Measurements from ENCODE around the gene MMP23B.
"Not testable (repeated sequence)": the region's sequence is repeated elsewhere in the genome, so short reads cannot be mapped to it uniquely, and the experiment has no call there.

Gene MMP23B

DNA sequence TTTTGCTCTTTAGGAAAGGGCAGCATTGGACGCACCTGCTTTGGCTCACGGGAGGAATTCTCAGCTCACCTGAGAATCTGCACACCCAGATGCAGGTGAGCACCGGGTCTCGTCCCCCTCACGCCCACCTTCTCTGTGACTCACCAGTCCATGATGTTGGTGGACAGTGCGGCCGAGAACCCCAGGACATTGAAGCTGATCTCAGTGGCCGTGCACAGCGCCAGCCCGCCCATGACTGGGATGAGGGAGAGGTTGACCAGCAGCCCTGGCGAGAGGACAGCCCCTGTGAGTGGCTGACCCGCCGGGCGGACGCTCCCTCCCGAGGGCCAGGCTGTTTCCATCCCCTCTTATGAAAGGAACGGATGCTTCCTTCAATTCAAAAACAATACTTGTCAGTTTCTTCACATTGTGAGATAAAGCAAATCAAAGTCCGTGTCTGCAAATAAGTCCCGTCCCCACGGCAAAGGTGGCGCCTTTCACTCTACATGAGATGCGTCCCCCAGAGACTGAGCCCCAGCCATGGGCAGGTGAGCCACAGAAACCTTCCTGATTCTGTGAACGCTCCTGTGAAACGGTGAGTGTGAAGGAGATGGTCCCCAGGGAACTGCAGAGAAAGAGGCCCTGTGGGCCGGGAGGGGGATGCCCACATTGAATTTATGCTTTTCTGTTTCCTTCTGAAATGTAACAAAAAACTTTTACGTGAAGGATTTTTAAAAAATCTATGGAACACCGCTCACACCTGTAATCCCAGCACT, 39.6 kb downstream of the MMP23B start:
- no peak for DNase-seq

DNA sequence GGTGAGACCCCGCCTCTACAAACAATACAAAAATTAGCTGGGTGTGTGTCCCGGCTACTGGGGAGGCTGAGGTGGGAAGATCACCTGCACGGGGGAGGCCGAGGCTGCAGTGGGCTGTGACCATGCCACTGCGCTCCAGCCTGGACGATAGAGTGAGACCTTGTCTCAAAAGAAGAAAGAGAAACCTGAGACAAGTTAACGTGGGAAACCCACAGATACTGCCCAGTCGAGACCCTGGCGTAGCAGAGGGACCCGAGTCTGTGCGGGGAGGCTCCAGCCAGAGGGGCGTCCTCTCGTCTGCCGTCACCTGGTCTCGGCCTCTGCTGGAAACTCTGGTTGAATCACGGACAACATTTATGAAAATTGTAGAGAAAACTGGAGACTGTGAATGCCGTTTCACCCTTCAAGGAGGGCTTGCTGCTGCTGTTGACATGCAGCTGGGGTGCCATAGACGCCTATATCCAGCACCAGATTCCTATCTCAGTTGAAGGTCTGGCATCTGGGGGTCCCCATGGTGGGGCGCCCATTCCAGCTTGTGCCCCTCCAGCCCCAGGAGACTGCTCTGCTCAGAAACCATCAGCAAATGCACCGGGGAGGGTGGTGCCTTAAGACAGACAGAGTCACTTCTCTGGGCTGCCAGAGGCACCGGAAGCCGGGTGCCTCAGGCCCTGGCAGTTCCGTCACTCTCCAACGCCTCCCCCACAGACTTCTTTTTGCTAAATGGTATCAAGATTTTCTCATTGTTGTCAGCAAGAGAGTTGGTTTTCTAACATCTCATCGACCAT, 40.4 kb downstream of the MMP23B start:
- no peak for DNase-seq

DNA sequence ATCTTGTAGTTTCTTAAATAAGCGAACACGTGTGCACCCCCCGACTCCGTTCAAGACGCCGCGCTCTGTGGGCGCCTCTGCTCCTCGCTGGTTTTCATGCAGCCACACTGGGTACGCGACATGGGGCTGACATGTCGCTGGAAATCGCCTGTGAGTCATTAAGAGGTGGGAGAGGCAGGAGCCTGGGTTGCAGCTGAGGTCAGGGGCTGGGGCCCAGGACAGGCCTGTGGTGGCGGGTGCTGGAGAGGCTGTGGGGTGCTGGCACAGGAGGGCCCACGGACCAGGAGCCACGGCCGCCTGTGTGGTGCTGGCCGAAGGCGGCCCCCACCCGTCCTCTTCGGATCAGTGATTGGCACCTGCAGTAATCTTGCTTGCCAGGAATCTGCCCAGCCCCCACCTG, 42.8 kb downstream of the MMP23B start:
- not testable (repeated sequence) for DNase-seq

DNA sequence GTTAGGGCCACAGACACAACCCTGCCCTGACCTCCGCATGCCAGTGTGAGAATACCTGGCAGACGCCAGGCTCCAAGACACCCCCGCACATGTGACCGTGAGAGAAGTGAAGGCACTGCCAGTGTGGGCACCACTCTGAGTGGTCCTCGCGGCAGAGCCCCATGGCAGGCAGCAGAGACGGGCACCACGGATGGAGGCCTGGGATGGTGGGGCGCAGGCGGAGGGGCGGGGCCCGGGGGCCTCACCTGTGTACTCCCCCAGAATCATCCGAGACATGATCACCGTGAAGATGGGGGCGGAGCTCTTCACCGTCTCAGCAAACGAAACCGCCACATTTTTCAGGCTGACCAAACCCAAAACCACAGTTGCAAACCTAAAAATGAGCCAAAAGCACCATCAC, 43.2 kb downstream of the MMP23B start:
- not testable (repeated sequence) for DNase-seq

DNA sequence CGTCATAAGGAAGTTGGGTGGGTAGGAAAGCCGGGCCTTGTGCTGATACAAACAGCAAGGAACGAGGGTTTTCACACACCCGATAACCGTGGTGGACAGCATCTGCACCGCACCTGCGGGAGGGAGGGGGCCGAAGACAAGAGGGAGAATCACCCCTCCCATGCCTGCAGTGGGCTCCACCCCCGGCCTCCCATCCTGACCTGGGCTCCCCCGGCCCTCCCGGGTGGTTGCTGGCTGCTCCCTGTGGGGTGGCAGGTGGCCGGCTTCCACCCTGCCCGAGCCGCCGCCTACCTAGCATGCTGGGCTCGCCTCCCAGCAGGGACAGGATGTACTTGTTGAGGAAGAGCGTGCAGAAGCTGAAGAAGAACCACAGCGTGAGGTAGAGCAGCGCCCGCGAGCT, 44.1 kb downstream of the MMP23B start:
- DNase-seq, result not testable (repeated sequence)

DNA sequence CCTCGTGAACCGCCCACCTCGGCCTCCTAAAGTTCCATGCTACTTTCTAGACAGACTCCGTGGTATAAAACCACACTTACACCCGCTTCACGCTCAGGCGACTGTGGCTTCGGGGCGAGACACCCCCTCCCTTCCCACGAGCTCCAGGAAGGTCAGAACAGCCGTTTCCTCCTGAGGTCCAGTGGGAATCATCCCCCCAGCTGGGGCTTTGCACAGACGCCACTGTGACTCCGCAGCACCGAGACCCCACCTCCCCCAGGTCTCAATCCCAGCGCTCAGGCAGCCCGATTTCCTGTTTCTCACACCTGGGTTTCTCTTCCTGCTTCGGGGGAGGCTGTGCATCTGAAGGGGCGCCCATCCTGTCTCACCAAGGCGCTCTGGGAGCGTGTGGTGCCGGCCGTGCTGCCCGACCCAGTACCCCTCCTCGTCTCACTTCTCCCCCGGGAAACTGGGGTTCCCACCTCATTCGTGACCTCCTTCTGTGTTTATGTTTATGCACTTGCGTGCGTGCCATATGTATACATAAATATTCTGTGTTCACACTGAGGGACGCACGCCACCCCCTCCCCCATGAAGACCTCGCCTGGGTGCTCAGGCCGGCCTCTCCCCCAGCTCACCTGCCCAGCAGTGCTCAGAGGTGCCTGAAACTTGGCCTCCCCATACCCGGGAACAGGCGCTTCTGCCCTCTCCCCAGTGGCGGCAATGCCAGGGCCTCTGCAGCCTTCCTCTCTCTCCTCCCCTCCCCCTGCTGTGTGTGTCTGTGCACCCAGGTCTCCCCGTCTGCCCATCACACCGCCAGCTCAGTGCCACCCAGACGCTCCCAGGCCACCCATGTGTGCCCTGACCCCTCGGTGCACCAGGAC, 46.0 kb downstream of the MMP23B start:
- DNase-seq, result no peak

DNA sequence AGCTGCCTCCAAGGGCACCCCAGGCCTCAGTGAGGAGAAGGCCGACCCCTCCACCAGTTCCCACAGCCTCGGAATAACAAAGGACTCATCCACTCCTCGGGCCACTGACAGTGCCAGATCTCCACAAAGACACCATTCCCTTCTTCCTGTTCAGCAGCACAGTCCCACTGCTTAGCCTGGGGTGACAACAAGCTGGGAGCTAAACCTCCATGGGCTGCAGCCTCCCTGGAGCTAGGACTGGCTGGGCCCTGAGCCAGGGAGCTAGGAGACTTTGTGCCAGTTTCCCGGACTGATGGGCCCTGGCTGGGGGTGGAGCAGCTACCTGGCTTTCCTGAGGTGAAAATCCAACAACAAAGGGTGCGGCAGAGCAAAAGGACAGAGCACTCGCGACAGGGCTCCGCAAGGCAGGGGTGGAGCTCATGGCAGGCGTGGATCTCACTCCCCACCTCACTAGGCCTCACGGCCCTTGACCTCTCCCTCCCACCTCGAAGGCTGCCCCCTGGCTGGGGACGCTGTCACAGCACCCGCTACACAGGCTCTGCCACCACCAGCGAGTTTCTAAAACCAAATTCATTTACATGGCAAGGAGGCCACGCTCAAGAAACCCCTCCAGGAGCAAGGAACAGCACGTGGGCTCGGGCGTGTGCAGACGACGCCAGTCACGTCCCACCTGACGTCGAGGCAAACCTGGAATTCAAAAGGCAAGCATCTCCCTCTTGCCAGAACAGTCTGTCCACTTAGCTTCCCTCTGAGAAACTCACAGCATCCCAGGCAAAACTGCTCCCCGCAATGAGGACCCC, 46.8 kb downstream of the MMP23B start:
- no peak for DNase-seq

DNA sequence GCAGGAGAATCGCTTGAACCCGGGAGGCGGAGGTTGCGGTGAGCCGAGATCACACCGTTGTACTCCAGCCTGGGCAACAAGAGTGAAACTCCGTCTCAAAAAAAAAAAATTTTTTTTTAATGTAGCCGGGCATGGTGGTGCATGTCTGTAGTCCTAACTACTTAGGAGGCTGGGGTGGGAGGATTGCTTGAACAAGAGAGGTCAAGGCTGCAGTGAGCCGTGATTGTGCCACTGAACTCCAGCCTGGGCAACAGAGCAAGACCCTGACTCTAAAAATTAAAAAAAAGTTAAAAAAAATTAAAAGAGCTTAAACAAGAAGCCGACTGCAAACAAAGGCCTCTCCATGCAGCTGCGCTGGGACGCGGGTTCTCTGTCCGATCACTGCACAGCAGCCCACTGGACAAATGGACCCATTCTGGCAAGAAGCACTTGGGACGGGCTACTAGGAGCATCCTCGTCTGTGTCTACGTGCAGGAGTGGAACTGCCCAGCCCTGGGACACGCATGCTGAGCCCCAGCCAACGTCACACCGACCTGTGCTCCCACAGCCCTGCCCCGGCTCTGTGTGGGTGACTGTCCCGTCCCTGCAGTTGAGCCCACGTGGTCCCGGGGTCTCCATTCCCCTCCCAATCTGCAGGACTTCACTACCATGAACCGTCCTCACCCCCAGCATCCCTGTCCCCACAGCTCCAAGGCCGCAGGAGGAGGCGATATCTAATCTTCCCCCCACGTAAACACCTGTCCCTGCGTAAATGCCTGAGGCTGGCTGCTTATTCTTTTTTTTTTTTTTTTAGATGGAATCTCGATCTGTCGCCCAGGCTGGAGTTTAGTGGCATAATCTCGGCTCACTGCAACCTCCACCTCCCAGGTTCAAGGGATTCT, 48.3 kb downstream of the MMP23B start:
- no peak for DNase-seq

DNA sequence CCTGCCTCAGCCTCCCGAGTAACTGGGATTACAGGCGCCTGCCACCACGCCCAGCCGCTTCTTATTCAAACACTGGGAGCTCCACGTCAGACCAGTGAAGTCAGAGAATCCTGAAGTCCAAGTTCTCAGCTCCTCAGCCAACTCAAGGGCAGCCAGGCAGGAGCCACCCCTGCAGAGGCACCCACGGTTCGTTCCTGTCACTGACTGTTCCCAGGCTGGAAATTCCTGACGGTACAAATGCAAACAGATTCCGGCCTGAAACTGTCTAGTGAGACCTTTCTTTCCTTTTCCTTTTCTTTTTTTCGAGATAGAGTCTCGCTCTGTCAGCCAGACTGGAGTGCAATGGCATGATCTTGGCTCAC, 48.9 kb downstream of the MMP23B start:
- DNase-seq, result no peak

DNA sequence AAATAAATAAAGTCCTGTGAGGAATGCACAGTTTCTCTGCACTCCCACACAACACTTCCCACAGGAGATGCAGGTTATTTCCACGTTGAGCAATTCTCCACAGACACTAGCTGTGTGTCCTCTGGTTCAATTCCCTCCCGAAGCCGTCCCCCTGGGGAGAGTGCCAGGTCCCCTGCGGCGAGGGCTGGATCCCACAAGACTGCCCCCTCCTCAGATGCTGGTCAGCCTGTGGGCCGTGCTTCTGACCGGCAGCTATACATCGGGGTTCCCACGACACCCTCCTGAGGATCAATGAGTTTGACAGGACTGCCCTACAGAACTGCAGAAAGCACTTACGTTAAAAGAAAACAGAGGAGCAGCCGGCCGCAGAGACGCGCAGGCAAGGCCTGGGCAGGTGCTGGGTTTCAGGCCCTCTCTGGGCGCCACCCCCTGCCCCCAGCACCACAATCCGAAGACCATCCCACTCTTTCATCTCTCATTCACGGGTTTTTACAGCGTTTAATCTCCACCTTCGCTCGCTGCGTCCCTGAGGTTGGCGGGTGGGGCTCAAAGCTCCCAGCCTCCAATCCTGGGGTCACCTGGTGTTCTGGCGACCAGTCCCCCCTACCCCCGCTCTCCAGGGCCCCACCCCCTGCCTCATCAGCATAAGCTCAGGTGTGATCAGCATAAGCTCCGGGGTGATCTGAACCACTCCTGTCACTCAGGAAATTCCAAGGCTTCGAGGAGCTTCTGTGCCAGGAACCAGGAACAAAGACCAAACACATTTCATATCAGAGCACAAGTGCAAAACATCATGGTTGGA, 51.3 kb downstream of the MMP23B start:
- DNase-seq, result no peak
